ENCODE results near the gene PARD3.
"Not testable (repeated sequence)": the region's sequence is repeated elsewhere in the genome, so short reads cannot be mapped to it uniquely, and the experiment has no call there.

PARD3 gene

DNA sequence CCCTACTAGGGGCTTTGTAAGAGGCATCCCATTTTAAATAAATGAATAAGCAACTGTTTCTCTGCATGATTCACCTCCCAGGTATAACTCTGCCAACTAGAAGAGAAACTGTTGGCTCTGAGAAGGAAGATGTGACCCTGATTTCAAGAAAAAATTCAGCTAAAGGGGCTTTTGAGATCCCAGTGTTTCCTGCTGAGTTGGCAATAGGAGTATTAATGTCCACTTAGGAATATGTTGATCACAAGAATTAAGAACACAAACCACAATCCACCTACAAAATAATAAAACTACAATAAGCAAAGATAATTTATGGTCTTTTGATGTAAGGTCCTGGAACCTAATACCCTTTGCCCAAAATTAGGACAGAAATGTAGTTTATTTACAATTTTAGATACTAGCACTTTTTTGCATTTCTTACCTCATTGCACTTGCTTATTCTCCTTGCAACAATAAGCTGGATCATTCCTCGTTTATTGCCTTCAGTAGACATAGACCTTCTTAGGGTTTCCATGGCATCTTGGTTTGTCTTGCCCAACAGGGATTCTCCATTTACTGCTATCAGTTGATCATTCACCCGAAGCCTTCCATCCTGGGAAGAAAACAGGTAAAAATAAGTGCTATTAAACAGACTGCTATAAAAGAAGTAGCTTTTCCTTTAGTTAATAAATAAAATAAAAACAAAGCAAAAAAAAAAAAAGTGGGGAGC lies 456.2 kb downstream of the PARD3 start:
- Histone ChIP-seq H2AFZ (ENCODE audit: low read depth, low read length) (no peak overlapping the region), H3K4me1 (ENCODE audit: insufficient read depth, low read length) (no peaks in the 10 kb centered on the region), H3K27ac (ENCODE audit: low read length) (no peak overlapping the region), H3K27me3 (ENCODE audit: insufficient read depth, low read length, poor library complexity) (no peaks in the 10 kb centered on the region), H4K20me1 (ENCODE audit: insufficient read depth, low read length) (no peaks in the 10 kb centered on the region), H3K4me3 (ENCODE audit: low read depth in 1 of 2, low read length in 2 of 2) (no peak overlapping the region), H3K9ac (ENCODE audit: low read depth, low read length) (no peak overlapping the region), H3K36me3 (ENCODE audit: insufficient read depth, low read length) (peaks cover 55% of the 10 kb centered on the region), H3K9me3 (ENCODE audit: insufficient read depth, low read length, severe bottlenecking) (no peaks in the 10 kb centered on the region), H3K4me2 (ENCODE audit: insufficient read depth, low read length) (no peak overlapping the region), H3K79me2 (ENCODE audit: insufficient read depth, low read length) (no peaks in the 10 kb centered on the region)
- no peak for DNase-seq
- TF ChIP-seq, protein P1, sequence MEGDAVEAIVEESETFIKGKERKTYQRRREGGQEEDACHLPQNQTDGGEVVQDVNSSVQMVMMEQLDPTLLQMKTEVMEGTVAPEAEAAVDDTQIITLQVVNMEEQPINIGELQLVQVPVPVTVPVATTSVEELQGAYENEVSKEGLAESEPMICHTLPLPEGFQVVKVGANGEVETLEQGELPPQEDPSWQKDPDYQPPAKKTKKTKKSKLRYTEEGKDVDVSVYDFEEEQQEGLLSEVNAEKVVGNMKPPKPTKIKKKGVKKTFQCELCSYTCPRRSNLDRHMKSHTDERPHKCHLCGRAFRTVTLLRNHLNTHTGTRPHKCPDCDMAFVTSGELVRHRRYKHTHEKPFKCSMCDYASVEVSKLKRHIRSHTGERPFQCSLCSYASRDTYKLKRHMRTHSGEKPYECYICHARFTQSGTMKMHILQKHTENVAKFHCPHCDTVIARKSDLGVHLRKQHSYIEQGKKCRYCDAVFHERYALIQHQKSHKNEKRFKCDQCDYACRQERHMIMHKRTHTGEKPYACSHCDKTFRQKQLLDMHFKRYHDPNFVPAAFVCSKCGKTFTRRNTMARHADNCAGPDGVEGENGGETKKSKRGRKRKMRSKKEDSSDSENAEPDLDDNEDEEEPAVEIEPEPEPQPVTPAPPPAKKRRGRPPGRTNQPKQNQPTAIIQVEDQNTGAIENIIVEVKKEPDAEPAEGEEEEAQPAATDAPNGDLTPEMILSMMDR (IDR thresholded peaks at IDR 0.05; ENCODE audit: borderline replicate concordance, extremely low read depth, low read length, poor library complexity, severe bottlenecking): no peak
- no peak for TF ChIP-seq EZH2 (IDR thresholded peaks at IDR 0.05; ENCODE audit: borderline replicate concordance, low read depth, low read length, severe bottlenecking)
- no peak for ATAC-seq (ENCODE audit: insufficient read depth, low read depth)

DNA sequence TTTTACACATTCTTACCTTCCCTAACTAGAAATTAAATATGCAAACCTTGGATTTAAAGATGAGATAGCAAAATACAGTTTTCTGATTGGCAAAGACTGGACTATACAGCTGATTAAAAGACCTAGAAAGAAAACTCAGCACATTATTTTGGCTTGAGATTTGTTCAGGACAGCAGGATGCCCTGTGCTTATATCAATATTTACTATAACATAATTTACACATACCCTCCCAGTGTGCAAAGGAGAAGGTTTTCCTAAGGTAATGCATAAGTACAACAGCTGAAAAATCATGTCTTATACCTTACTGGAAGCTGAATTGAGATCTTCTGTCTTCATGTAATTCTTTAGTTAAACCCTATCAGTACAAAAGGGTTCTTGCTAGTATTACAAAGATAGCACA lies 458.6 kb downstream of the PARD3 start:
- Histone ChIP-seq H3K27ac (ENCODE audit: low read length) (no peak overlapping the region), H3K4me2 (ENCODE audit: insufficient read depth, low read length) (no peak overlapping the region), H3K9me3 (ENCODE audit: insufficient read depth, low read length, severe bottlenecking) (no peaks in the 10 kb centered on the region), H3K4me3 (ENCODE audit: low read depth in 1 of 2, low read length in 2 of 2) (no peak overlapping the region), H3K9ac (ENCODE audit: low read depth, low read length) (no peak overlapping the region), H4K20me1 (ENCODE audit: insufficient read depth, low read length) (no peaks in the 10 kb centered on the region), H2AFZ (ENCODE audit: low read depth, low read length) (no peak overlapping the region), H3K36me3 (ENCODE audit: insufficient read depth, low read length) (peaks cover 54% of the 10 kb centered on the region), H3K79me2 (ENCODE audit: insufficient read depth, low read length) (no peaks in the 10 kb centered on the region), H3K4me1 (ENCODE audit: insufficient read depth, low read length) (no peaks in the 10 kb centered on the region), H3K27me3 (ENCODE audit: insufficient read depth, low read length, poor library complexity) (no peaks in the 10 kb centered on the region)
- ATAC-seq (ENCODE audit: insufficient read depth, low read depth) (no peak), DNase-seq (no peak)
- TF ChIP-seq EZH2 (IDR thresholded peaks at IDR 0.05; ENCODE audit: borderline replicate concordance, low read depth, low read length, severe bottlenecking): no peak
- TF ChIP-seq, protein P1 (IDR thresholded peaks at IDR 0.05; ENCODE audit: borderline replicate concordance, extremely low read depth, low read length, poor library complexity, severe bottlenecking): no peak

DNA sequence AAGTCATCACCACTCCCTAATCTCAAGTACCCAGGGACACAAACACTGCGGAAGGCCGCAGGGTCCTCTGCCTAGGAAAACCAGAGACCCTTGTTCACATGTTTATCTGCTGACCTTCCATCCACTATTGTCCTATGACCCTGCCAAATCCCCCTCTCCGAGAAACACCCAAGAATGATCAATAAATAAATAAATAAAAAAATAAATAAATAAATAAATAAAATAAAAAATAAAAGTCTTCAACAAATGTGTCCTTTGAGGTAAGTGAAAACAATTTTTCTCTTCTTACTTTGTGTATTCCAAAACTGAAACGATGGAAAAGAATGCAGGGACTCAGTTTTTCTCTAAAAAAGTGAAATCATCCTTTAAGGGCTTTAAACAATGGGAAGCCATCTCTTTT lies 461.6 kb downstream of the PARD3 start:
- ATAC-seq (ENCODE audit: insufficient read depth, low read depth); H3K79me2 ChIP-seq (ENCODE audit: insufficient read depth, low read length); H3K9ac ChIP-seq (ENCODE audit: low read depth, low read length); DNase-seq; H3K27me3 ChIP-seq (ENCODE audit: insufficient read depth, low read length, poor library complexity); H2AFZ ChIP-seq (ENCODE audit: low read depth, low read length); H4K20me1 ChIP-seq (ENCODE audit: insufficient read depth, low read length); H3K27ac ChIP-seq (ENCODE audit: low read length); H3K4me1 ChIP-seq (ENCODE audit: insufficient read depth, low read length); H3K4me3 ChIP-seq (ENCODE audit: low read depth in 1 of 2, low read length in 2 of 2); H3K4me2 ChIP-seq (ENCODE audit: insufficient read depth, low read length); H3K9me3 ChIP-seq (ENCODE audit: insufficient read depth, low read length, severe bottlenecking): not testable (repeated sequence)
- H3K36me3 ChIP-seq (ENCODE audit: insufficient read depth, low read length): peaks cover 38% of the 10 kb centered on the region

DNA sequence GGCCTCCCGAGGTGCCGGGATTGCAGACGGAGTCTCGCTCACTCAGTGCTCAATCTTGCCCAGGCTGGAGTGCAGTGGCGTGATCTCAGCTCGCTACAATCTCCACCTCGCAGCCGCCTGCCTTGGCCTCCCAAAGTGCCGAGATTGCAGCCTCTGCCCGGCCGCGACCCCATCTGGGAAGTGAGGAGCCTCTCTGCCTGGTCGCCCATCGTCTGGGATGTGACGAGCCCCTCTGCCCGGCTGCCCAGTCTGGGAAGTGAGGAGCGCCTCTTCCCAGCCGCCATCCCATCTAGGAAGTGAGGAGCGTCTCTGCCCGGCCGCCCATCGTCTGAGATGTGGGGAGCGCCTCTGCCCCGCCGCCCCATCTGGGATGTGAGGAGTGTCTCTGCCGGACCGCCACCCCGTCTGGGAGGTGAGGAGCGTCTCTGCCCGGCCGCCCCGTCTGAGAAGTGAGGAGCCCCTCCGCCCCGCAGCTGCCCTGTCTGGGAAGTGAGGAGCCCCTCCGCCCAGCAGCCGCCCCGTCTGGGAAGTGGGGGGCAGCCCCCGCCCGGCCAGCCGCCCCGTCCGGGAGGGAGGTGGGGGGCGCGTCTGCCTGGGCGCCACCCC lies 462.4 kb downstream of the PARD3 start:
- not testable (repeated sequence) for H3K9me3 ChIP-seq (ENCODE audit: insufficient read depth, low read length, severe bottlenecking); H3K4me2 ChIP-seq (ENCODE audit: insufficient read depth, low read length); H4K20me1 ChIP-seq (ENCODE audit: insufficient read depth, low read length); H3K79me2 ChIP-seq (ENCODE audit: insufficient read depth, low read length); H3K4me1 ChIP-seq (ENCODE audit: insufficient read depth, low read length); DNase-seq; H3K27me3 ChIP-seq (ENCODE audit: insufficient read depth, low read length, poor library complexity); H3K4me3 ChIP-seq (ENCODE audit: low read depth in 1 of 2, low read length in 2 of 2); H2AFZ ChIP-seq (ENCODE audit: low read depth, low read length); H3K9ac ChIP-seq (ENCODE audit: low read depth, low read length); ATAC-seq (ENCODE audit: insufficient read depth, low read depth); H3K27ac ChIP-seq (ENCODE audit: low read length)
- H3K36me3 ChIP-seq (ENCODE audit: insufficient read depth, low read length): peaks cover 30% of the 10 kb centered on the region
